ENCODE results near the gene MZB1.

The MZB1 gene

GRCh38 chr5:139369181-139369580 lies 20.5 kb downstream of the MZB1 start:
- H2AFZ ChIP-seq, result no peak overlapping the region
- peaks cover 2% of the 10 kb centered on the region for H3K79me2 ChIP-seq
- no peak for TF ChIP-seq CTCF (IDR thresholded peaks at IDR 0.05)
- H3K27me3 ChIP-seq (ENCODE audit: control insufficient read depth, insufficient read depth, low read length), result no peaks in the 10 kb centered on the region
- no peaks in the 10 kb centered on the region for H3K9me3 ChIP-seq (ENCODE audit: control insufficient read depth, low read length)
- no peak overlapping the region for H3K27ac ChIP-seq
- no peak overlapping the region for H3K4me3 ChIP-seq (ENCODE audit: low read depth, low read length)
- no peak overlapping the region for H3K9ac ChIP-seq
- no peak overlapping the region for H3K4me2 ChIP-seq (ENCODE audit: low read length)
- H3K36me3 ChIP-seq (ENCODE audit: control insufficient read depth, insufficient read depth, low read length), result no peaks in the 10 kb centered on the region
- peaks cover 8% of the 10 kb centered on the region for H3K4me1 ChIP-seq

GRCh38 chr5:139368613-139369012 lies 21.1 kb downstream of the MZB1 start:
- no peak overlapping the region for H3K27ac ChIP-seq
- H3K36me3 ChIP-seq (ENCODE audit: control insufficient read depth, insufficient read depth, low read length), result no peaks in the 10 kb centered on the region
- no peaks in the 10 kb centered on the region for H3K9me3 ChIP-seq (ENCODE audit: control insufficient read depth, low read length)
- no peak for TF ChIP-seq CTCF (IDR thresholded peaks at IDR 0.05)
- H3K4me2 ChIP-seq (ENCODE audit: low read length), result no peak overlapping the region
- H3K4me3 ChIP-seq (ENCODE audit: low read depth, low read length), result no peak overlapping the region
- peaks cover 2% of the 10 kb centered on the region for H3K79me2 ChIP-seq
- no peak overlapping the region for H2AFZ ChIP-seq
- peaks cover 3% of the 10 kb centered on the region for H3K4me1 ChIP-seq
- no peak overlapping the region for H3K9ac ChIP-seq
- no peaks in the 10 kb centered on the region for H3K27me3 ChIP-seq (ENCODE audit: control insufficient read depth, insufficient read depth, low read length)

GRCh38 chr5:139364466-139364865 lies 25.2 kb downstream of the MZB1 start:
- Histone ChIP-seq H3K36me3 (ENCODE audit: control insufficient read depth, insufficient read depth, low read length) (no peaks in the 10 kb centered on the region), H3K9ac (no peak overlapping the region), H3K27me3 (ENCODE audit: control insufficient read depth, insufficient read depth, low read length) (no peaks in the 10 kb centered on the region), H3K9me3 (ENCODE audit: control insufficient read depth, low read length) (no peaks in the 10 kb centered on the region), H2AFZ (no peak overlapping the region), H3K27ac (no peak overlapping the region), H3K79me2 (peaks cover 16% of the 10 kb centered on the region), H3K4me3 (ENCODE audit: low read depth, low read length) (no peak overlapping the region), H3K4me2 (ENCODE audit: low read length) (no peak overlapping the region), H3K4me1 (no peaks in the 10 kb centered on the region)
- no peak for TF ChIP-seq CTCF (IDR thresholded peaks at IDR 0.05)

- H3K4me1 ChIP-seq, result no peaks in the 10 kb centered on the region
- H3K27me3 ChIP-seq (ENCODE audit: control insufficient read depth, insufficient read depth, low read length), result no peaks in the 10 kb centered on the region
- no peak overlapping the region for H2AFZ ChIP-seq
- no peaks in the 10 kb centered on the region for H3K9me3 ChIP-seq (ENCODE audit: control insufficient read depth, low read length)
- no peaks in the 10 kb centered on the region for H3K36me3 ChIP-seq (ENCODE audit: control insufficient read depth, insufficient read depth, low read length)
- H3K79me2 ChIP-seq, result peaks cover 21% of the 10 kb centered on the region
- no peak overlapping the region for H3K27ac ChIP-seq
- H3K4me2 ChIP-seq (ENCODE audit: low read length), result no peak overlapping the region
- H3K4me3 ChIP-seq (ENCODE audit: low read depth, low read length), result no peak overlapping the region
- no peak for TF ChIP-seq CTCF (IDR thresholded peaks at IDR 0.05)
- H3K9ac ChIP-seq, result no peak overlapping the region
Observed at GRCh38 chr5:139363937-139364336, 25.8 kb downstream of the MZB1 start.

- Histone ChIP-seq H2AFZ (no peak overlapping the region), H3K4me2 (ENCODE audit: low read length) (no peak overlapping the region), H3K4me3 (ENCODE audit: low read depth, low read length) (no peak overlapping the region), H3K27ac (no peak overlapping the region), H3K79me2 (peaks cover 41% of the 10 kb centered on the region), H3K4me1 (no peaks in the 10 kb centered on the region), H3K36me3 (ENCODE audit: control insufficient read depth, insufficient read depth, low read length) (no peaks in the 10 kb centered on the region), H3K9ac (no peak overlapping the region), H3K27me3 (ENCODE audit: control insufficient read depth, insufficient read depth, low read length) (no peaks in the 10 kb centered on the region), H3K9me3 (ENCODE audit: control insufficient read depth, low read length) (no peaks in the 10 kb centered on the region)
- TF ChIP-seq CTCF (IDR thresholded peaks at IDR 0.05), result no peak
Observed at GRCh38 chr5:139361835-139362429, 27.8 kb downstream of the MZB1 start.
